ENCODE data around the gene TRUB2. TPM values are rescaled to one million over a fixed set of nuclear protein-coding genes. Genes with fewer than 3 reads are reported as not detected.

TRUB2 gene
- total RNA-seq, 1 donor from 2014 or later: 29.2 TPM

GRCh38 chr9:128360826-128361225 is 38.6 kb upstream of the TRUB2 start:
- peaks cover 4% of the 10 kb centered on the region for H3K4me1 Mint-ChIP-seq (ENCODE audit: low read depth)
- DNase-seq (ENCODE audit: low spot score, unreplicated experiment): no peak
- H3K9me3 Mint-ChIP-seq (ENCODE audit: low read depth): no peaks in the 10 kb centered on the region
- H3K36me3 Mint-ChIP-seq (ENCODE audit: insufficient read depth): peaks cover 4% of the 10 kb centered on the region
- TF ChIP-seq CTCF (IDR thresholded peaks at IDR 0.05; ENCODE audit: unreplicated experiment): no peak
- no peak overlapping the region for H3K27ac Mint-ChIP-seq
- no peak overlapping the region for H3K4me3 Mint-ChIP-seq (ENCODE audit: low read depth)
- H3K27me3 Mint-ChIP-seq: no peaks in the 10 kb centered on the region

- H3K27me3 Mint-ChIP-seq: no peaks in the 10 kb centered on the region
- no peak for TF ChIP-seq CTCF (IDR thresholded peaks at IDR 0.05; ENCODE audit: unreplicated experiment)
- H3K27ac Mint-ChIP-seq: no peak overlapping the region
- no peak overlapping the region for H3K4me3 Mint-ChIP-seq (ENCODE audit: low read depth)
- peaks cover 4% of the 10 kb centered on the region for H3K36me3 Mint-ChIP-seq (ENCODE audit: insufficient read depth)
- H3K4me1 Mint-ChIP-seq (ENCODE audit: low read depth): no peaks in the 10 kb centered on the region
- H3K9me3 Mint-ChIP-seq (ENCODE audit: low read depth): no peaks in the 10 kb centered on the region
- no peak for DNase-seq (ENCODE audit: low spot score, unreplicated experiment)
Observed at GRCh38 chr9:128358861-128359260, 36.6 kb upstream of the TRUB2 start.

- Mint-ChIP-seq H3K4me1 (ENCODE audit: low read depth) (no peaks in the 10 kb centered on the region), H3K4me3 (ENCODE audit: low read depth) (no peak overlapping the region), H3K27me3 (no peaks in the 10 kb centered on the region), H3K9me3 (ENCODE audit: low read depth) (no peaks in the 10 kb centered on the region), H3K36me3 (ENCODE audit: insufficient read depth) (peaks cover 4% of the 10 kb centered on the region), H3K27ac (no peak overlapping the region)
- no peak for TF ChIP-seq CTCF (IDR thresholded peaks at IDR 0.05; ENCODE audit: unreplicated experiment)
- no peak for DNase-seq (ENCODE audit: low spot score, unreplicated experiment)
Observed at GRCh38 chr9:128358090-128358489, 35.8 kb upstream of the TRUB2 start.

GRCh38 chr9:128355451-128355850 is 33.2 kb upstream of the TRUB2 start:
- H3K4me1 Mint-ChIP-seq (ENCODE audit: low read depth): no peaks in the 10 kb centered on the region
- H3K27me3 Mint-ChIP-seq: no peaks in the 10 kb centered on the region
- H3K36me3 Mint-ChIP-seq (ENCODE audit: insufficient read depth): peaks cover 8% of the 10 kb centered on the region
- no peak overlapping the region for H3K27ac Mint-ChIP-seq
- DNase-seq (ENCODE audit: low spot score, unreplicated experiment): no peak
- no peak for TF ChIP-seq CTCF (IDR thresholded peaks at IDR 0.05; ENCODE audit: unreplicated experiment)
- no peaks in the 10 kb centered on the region for H3K9me3 Mint-ChIP-seq (ENCODE audit: low read depth)
- H3K4me3 Mint-ChIP-seq (ENCODE audit: low read depth): no peak overlapping the region

- no peak for DNase-seq (ENCODE audit: low spot score, unreplicated experiment)
- H3K36me3 Mint-ChIP-seq (ENCODE audit: insufficient read depth): peaks cover 8% of the 10 kb centered on the region
- no peaks in the 10 kb centered on the region for H3K27me3 Mint-ChIP-seq
- H3K9me3 Mint-ChIP-seq (ENCODE audit: low read depth): no peaks in the 10 kb centered on the region
- H3K4me3 Mint-ChIP-seq (ENCODE audit: low read depth): no peak overlapping the region
- no peak overlapping the region for H3K27ac Mint-ChIP-seq
- H3K4me1 Mint-ChIP-seq (ENCODE audit: low read depth): no peaks in the 10 kb centered on the region
- no peak for TF ChIP-seq CTCF (IDR thresholded peaks at IDR 0.05; ENCODE audit: unreplicated experiment)
Observed at GRCh38 chr9:128349772-128350171, 27.5 kb upstream of the TRUB2 start.

Measured in progenitor cell of endocrine pancreas (in vitro differentiated cells).